HCT116 (cell line): Measurements from ENCODE around the gene STT3B.

Source experiments
- CBX3 ChIP-seq: IDR thresholded peaks from 2 replicates; pipeline ENCODE4 v1.6.1; 2012; ENCODE audit warnings: low read depth
- CTCF ChIP-seq, 3 experiments: fragments of 200-600 bp in 1 of 3; sonication (generic) in 1 of 3; IDR thresholded peaks in 2 of 3; conservative IDR thresholded peaks in 1 of 3; 2 replicates each; pipeline ENCODE4 v1.5.1; 2012 to 2017; ENCODE audit warnings: low read depth in 2 of 3, low read length in 2 of 3, antibody characterized with exemption in 1 of 3, borderline replicate concordance in 1 of 3, control low read depth in 1 of 3, mild to moderate bottlenecking in 1 of 3, mixed read lengths in 1 of 3, mixed run types in 1 of 3, moderate library complexity in 1 of 3; ENCODE audit not compliant: insufficient read depth in 1 of 3
- EZH2 ChIP-seq: fragments of 200-600 bp; sonication (generic); IDR thresholded peaks from 2 replicates; pipeline ENCODE4 v1.6.1; 2017; ENCODE audit warnings: antibody characterized with exemption, mixed run types
- EZH2phosphoT487 ChIP-seq: fragments of 200-600 bp; IDR thresholded peaks from 2 replicates; pipeline ENCODE4 v1.6.1; 2018; ENCODE audit warnings: antibody characterized with exemption, borderline replicate concordance
- JUND ChIP-seq: IDR thresholded peaks from 2 replicates; pipeline ENCODE4 v1.6.1; 2012
- YY1 ChIP-seq: IDR thresholded peaks from 2 replicates; pipeline ENCODE4 v1.6.1; 2011; ENCODE audit warnings: low read length, low read depth, moderate library complexity, mild to moderate bottlenecking; ENCODE audit not compliant: insufficient replicate concordance; ENCODE audit errors: extremely low read depth

DNA sequence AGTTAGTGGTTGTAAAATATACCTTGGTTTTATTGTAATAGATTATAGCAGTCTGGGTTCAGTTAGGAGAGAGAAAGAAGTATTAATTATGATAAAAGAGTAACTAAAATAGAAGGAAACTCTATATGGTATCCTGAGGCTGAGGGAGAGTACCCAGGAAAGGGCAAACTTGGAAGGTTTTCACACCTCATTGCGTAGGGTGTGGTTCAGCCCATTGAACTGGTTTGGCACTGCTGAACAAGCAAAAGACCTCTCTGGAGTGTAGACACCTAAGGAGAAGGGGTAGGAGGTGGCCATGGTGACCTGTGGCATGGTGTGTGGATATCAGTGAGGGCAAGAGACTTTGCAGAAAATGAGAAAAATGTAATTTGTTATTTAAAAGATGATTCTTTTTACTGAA is 63.5 kb downstream of the STT3B start:
- TF ChIP-seq CTCF (IDR thresholded peaks at IDR 0.05 in 2 of 3, conservative IDR thresholded peaks at IDR 0.05 in 1 of 3; ENCODE audit: borderline replicate concordance in 1 of 3, insufficient read depth in 1 of 3, low read depth in 2 of 3, low read length in 2 of 3): no peak
- no peak for TF ChIP-seq CBX3
- TF ChIP-seq JUND: no peak
- TF ChIP-seq EZH2: no peak
- no peak for TF ChIP-seq EZH2phosphoT487
- TF ChIP-seq YY1: no peak
